Epithelial cell of proximal tubule (primary cell): ENCODE results near the gene CDC27. TPM values are rescaled to one million over a fixed set of nuclear protein-coding genes. Genes with fewer than 3 reads are reported as not detected.
A peak's percentile ranks its signal among the peaks of the same experiment; 100 is the strongest.

Experiments used
- DNase-seq: peaks from one replicate; pipeline ENCODE4 v3.0.0-alpha.2; 2011; ENCODE audit warnings: low read depth
- H3K4me3 ChIP-seq: 2 replicates; pipeline ENCODE4 v1.5.1; 2011; ENCODE audit warnings: low read depth, mild to moderate bottlenecking, low read length
- total RNA-seq: library from RNA; depleted of rRNA; stranded (reverse); fragments of >200 nt; gene quantifications from 2 replicates; pipeline ENCODE4 v1.2.3, GENCODE V29; 2015
- TF ChIP-seq, protein P1 (sequence below): conservative IDR thresholded peaks from 2 replicates; pipeline ENCODE4 v1.5.1; 2012; ENCODE audit warnings: low read depth, mild to moderate bottlenecking, low read length

Gene CDC27
- total RNA-seq, 1 donor from 2014 or later = 28.1 TPM

DNA sequence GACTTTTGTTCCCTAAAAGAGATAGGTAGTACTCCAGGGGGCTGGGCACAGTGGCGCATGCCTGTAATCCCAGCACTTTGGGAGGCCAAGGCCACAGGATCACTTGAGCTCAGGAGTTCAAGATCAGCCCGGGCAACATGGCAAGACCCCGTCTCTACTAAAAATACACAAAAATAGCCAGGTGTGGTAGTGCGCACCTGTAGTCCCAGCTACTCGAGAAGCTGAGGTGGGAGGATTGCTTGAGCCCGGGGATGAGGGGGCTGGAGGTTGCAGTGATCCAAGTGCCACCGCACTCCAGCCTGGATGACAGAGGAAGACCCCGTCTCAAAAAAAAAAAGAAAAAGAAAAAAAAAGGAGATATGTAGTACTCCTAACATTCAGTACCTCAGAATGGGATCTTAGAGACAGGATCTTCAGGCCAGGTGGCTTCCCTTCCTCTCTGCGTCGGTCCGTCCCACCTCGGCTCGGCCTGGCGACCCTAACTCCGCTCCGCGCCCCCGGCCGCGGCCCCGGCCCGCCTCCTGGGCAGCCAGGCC lies 89.6 kb downstream of the CDC27 start:
- DNase-seq = no peak
- H3K4me3 ChIP-seq = peak overlapping the region; percentile 87
- TF ChIP-seq, protein P1, sequence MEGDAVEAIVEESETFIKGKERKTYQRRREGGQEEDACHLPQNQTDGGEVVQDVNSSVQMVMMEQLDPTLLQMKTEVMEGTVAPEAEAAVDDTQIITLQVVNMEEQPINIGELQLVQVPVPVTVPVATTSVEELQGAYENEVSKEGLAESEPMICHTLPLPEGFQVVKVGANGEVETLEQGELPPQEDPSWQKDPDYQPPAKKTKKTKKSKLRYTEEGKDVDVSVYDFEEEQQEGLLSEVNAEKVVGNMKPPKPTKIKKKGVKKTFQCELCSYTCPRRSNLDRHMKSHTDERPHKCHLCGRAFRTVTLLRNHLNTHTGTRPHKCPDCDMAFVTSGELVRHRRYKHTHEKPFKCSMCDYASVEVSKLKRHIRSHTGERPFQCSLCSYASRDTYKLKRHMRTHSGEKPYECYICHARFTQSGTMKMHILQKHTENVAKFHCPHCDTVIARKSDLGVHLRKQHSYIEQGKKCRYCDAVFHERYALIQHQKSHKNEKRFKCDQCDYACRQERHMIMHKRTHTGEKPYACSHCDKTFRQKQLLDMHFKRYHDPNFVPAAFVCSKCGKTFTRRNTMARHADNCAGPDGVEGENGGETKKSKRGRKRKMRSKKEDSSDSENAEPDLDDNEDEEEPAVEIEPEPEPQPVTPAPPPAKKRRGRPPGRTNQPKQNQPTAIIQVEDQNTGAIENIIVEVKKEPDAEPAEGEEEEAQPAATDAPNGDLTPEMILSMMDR = no peak

DNA sequence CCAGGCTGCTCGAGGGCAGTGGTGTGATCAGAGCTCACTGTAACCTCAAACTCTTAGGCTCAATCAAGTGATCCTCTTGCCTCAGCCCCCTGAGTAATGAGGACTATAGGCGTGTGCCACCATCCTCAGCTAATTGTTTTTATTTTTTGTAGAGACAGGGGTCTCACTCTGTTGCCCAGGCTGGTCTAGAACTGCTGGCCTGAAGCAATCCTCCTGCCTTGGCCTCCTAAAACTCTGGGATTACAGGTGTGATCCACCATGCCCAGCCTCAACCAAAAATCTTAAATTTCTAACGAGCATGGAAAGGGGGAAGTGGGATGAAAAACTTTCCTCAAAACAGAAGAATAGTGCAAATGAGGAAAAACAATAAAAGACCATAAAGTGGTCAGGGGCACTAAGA lies 92.8 kb downstream of the CDC27 start:
- no peak overlapping the region for H3K4me3 ChIP-seq
- TF ChIP-seq, protein P1 = no peak
- no peak for DNase-seq

DNA sequence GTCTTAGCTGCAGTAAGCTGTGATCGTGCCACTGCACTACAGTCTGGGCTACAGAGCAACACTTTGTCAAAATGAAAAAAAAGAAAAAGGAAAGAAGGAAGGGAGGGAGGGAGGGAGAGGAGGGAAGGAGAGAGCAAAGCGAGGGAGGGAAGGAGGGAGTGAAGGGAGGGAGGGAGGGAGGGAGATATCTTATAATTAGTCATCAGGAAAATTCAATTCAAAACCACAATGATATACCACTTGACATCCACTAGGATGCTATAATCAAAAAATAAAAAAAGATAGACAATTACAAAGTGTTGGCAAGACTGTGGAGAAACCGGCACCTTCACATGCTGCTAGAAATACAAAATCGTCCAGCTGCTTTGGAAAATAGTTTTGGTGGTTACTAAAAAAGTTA lies 93.8 kb downstream of the CDC27 start:
- TF ChIP-seq, protein P1 = no peak
- DNase-seq = no peak
- no peak overlapping the region for H3K4me3 ChIP-seq

DNA sequence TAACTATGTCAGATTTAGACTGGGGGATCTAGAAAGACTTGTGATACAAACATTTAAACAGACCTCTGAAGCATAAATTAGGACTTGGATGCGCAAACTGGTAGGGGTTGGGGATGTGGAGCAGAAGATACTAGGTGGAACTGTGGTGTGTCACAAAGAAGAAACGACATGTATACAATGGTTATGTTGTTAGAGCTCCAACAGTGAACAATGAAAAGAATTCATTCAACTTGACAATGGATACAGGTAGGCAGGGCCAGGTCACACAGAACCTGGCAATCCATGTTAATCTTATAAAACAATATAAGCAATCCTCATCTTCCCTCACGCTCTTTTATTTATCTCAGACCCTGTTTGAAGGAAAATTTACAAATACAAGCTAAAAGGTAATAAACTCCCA lies 102.0 kb downstream of the CDC27 start:
- no peak for DNase-seq
- TF ChIP-seq, protein P1 = no peak
- H3K4me3 ChIP-seq = no peak overlapping the region

DNA sequence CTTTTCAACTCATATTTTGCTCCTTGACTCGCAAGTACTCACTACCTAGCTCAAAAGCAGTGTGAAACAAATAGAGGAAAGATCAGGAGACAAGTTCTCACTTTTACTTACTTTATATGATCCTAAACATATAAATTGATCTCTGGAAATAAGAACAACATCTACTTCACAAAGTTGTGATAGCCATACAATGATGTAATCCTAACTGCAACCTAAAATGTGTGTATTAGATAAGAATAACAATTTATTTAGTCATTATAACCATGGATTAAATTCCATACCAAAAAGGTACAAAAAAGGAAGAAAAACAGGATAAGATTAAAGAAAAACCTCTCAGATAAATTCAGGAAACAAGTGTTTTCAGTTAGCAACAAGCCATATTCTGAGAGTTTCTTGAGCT lies 103.4 kb downstream of the CDC27 start:
- TF ChIP-seq, protein P1 = no peak
- no peak for DNase-seq
- no peak overlapping the region for H3K4me3 ChIP-seq

DNA sequence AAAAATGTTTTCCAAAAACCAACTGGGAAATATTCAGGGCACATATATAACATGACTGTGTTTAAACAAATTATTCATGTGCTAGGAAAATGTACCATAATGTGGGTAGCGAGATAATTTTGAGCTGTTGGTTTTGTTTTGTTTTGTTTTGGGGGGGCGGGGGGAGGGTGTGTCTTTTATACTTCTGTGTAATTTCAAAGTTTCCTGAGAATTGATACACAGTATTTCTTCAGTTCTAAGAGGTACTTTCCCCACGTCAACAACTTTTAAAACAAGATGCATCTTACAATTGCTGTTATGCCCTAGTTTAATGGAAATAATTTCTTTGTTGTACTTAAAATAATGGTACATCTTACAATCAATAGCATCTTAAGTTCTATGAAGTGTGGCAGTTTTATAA lies 110.3 kb downstream of the CDC27 start:
- DNase-seq = no peak
- TF ChIP-seq, protein P1 = no peak

DNA sequence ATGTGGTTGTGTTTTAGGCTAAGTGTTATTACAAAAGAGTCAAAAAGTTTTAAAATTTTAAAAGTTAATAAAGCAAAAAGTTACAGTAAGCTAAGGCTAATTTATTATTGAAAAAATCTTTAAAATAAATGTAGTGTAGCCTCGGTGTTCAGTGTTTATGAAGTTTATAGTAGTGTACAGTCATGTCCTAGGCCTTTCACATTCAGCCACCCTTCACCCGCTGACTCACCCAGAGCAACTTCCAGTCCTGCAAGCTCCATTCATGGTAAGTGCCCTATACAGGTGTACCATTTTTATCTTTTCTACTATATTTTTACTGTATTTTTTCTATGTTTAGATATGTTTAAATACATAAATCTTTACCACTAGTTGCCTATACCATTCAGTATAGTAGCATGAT lies 111.5 kb downstream of the CDC27 start:
- DNase-seq = no peak
- TF ChIP-seq, protein P1 = no peak
- H3K4me3 ChIP-seq = no peak overlapping the region

More for the DNA sequence above, 110.3 kb downstream of the CDC27 start:
- no peak overlapping the region for H3K4me3 ChIP-seq
